Loucy (cell line): ENCODE data around the gene PRRX2.

Experiments used
- H2AFZ ChIP-seq: fragments of 200-600 bp; sonication (generic); 2 replicates; pipeline ENCODE4 v1.6.0; 2016; ENCODE audit warnings: antibody characterized with exemption, mild to moderate bottlenecking, low read length, moderate library complexity
- H3F3A ChIP-seq: fragments of 200-600 bp; 2 replicates; pipeline ENCODE4 v1.6.0; 2016; ENCODE audit warnings: antibody characterized with exemption, low read depth, mild to moderate bottlenecking
- H3K27me3 ChIP-seq: fragments of 200-600 bp; sonication (generic); 2 replicates; pipeline ENCODE4 v1.6.1; 2014; ENCODE audit warnings: low read length, mild to moderate bottlenecking; ENCODE audit not compliant: insufficient read depth, poor library complexity, severe bottlenecking
- H3K36me3 ChIP-seq: fragments of 200-600 bp; sonication (generic); 2 replicates; pipeline ENCODE4 v1.6.1; 2016; ENCODE audit warnings: low read length; ENCODE audit not compliant: insufficient read depth
- H3K4me1 ChIP-seq: fragments of 200-600 bp; sonication (generic); 2 replicates; pipeline ENCODE4 v1.5.1; 2014; ENCODE audit warnings: low read length, mild to moderate bottlenecking; ENCODE audit not compliant: insufficient read depth, poor library complexity, severe bottlenecking
- H3K4me2 ChIP-seq: fragments of 200-600 bp; sonication (generic); 2 replicates; pipeline ENCODE4 v1.6.0; 2014; ENCODE audit warnings: antibody characterized with exemption, low read length, low read depth, mild to moderate bottlenecking; ENCODE audit not compliant: poor library complexity, severe bottlenecking
- H3K4me3 ChIP-seq: fragments of 200-600 bp; sonication (generic); 2 replicates; pipeline ENCODE4 v1.5.1; 2014; ENCODE audit warnings: low read length, mild to moderate bottlenecking, mixed read lengths; ENCODE audit not compliant: poor library complexity, severe bottlenecking
- H3K79me2 ChIP-seq: fragments of 200-600 bp; sonication (generic); 2 replicates; pipeline ENCODE4 v1.6.1; 2014; ENCODE audit warnings: low read length; ENCODE audit not compliant: insufficient read depth
- H3K9ac ChIP-seq: fragments of 200-600 bp; sonication (generic); 2 replicates; pipeline ENCODE4 v1.6.0; 2014; ENCODE audit warnings: mild to moderate bottlenecking, low read depth, low read length, moderate library complexity; ENCODE audit not compliant: poor library complexity, severe bottlenecking
- H3K9me2 ChIP-seq: fragments of 200-600 bp; sonication (generic); replicated peaks from 2 replicates; pipeline ENCODE4 v1.6.1; 2016; ENCODE audit warnings: low read depth, low read length, mixed read lengths
- H3K9me3 ChIP-seq: fragments of 200-600 bp; sonication (generic); 2 replicates; pipeline ENCODE4 v1.6.1; 2014; ENCODE audit warnings: mild to moderate bottlenecking, antibody characterized with exemption, low read length, low read depth; ENCODE audit not compliant: insufficient read depth
- H4K20me1 ChIP-seq: fragments of 200-600 bp; sonication (generic); 2 replicates; pipeline ENCODE4 v1.6.0; 2014; ENCODE audit warnings: antibody characterized with exemption, low read length, mild to moderate bottlenecking; ENCODE audit not compliant: insufficient read depth, poor library complexity, severe bottlenecking
- CTCF ChIP-seq: fragments of 200-600 bp; sonication (generic); conservative IDR thresholded peaks from 2 replicates; pipeline ENCODE4 v1.5.1; 2014; ENCODE audit warnings: mild to moderate bottlenecking, antibody characterized with exemption, low read length
- EZH2phosphoT487 ChIP-seq: fragments of 200-600 bp; IDR thresholded peaks from 2 replicates; pipeline ENCODE4 v1.6.1; 2018; ENCODE audit warnings: antibody characterized with exemption, mild to moderate bottlenecking, moderate library complexity, borderline replicate concordance

Gene PRRX2

GRCh38 chr9:129620669-129621295 is 44.7 kb upstream of the PRRX2 start, which contains the start of gene C9orf50:
Gene C9orf50 (minus strand): TSS chr9:129621101. CDS start chr9:129620574, 527 bp downstream.
- TF ChIP-seq CTCF: no peak
- TF ChIP-seq EZH2phosphoT487: no peak
- H3K27me3 ChIP-seq: no peaks in the 10 kb centered on the region
- no peaks in the 10 kb centered on the region for H3K9me3 ChIP-seq
- H2AFZ ChIP-seq: no peak within 1 kb of the TSS; the same call in 1 of the 2 replicates
- no peaks in the 10 kb centered on the region for H3K36me3 ChIP-seq
- H4K20me1 ChIP-seq: no peaks in the 10 kb centered on the region
- H3F3A ChIP-seq: no peaks in the 10 kb centered on the region
- H3K9ac ChIP-seq: peak within 1 kb of the TSS; percentile 54
- no peaks in the 10 kb centered on the region for H3K79me2 ChIP-seq
- H3K4me2 ChIP-seq: peak within 1 kb of the TSS; percentile 52
- H3K4me1 ChIP-seq: peaks cover 8% of the 10 kb centered on the region
- no peaks in the 10 kb centered on the region for H3K9me2 ChIP-seq
- peak within 1 kb of the TSS; percentile 60 for H3K4me3 ChIP-seq

GRCh38 chr9:129623331-129623730 is 42.1 kb upstream of the PRRX2 start:
- TF ChIP-seq EZH2phosphoT487 (no peak), CTCF (no peak)
- no peaks in the 10 kb centered on the region for H3K9me2 ChIP-seq
- no peak overlapping the region for H2AFZ ChIP-seq
- H3K4me1 ChIP-seq: peaks cover 24% of the 10 kb centered on the region
- peaks cover 17% of the 10 kb centered on the region for H4K20me1 ChIP-seq
- no peaks in the 10 kb centered on the region for H3K36me3 ChIP-seq
- no peak overlapping the region for H3K4me2 ChIP-seq
- H3K9me3 ChIP-seq: no peaks in the 10 kb centered on the region
- no peak overlapping the region for H3K4me3 ChIP-seq
- H3F3A ChIP-seq: no peaks in the 10 kb centered on the region
- no peak overlapping the region for H3K9ac ChIP-seq
- no peaks in the 10 kb centered on the region for H3K27me3 ChIP-seq
- peaks cover 23% of the 10 kb centered on the region for H3K79me2 ChIP-seq

GRCh38 chr9:129624168-129624759 is 41.2 kb upstream of the PRRX2 start:
- no peaks in the 10 kb centered on the region for H3K9me3 ChIP-seq
- peaks cover 33% of the 10 kb centered on the region for H3K79me2 ChIP-seq
- no peaks in the 10 kb centered on the region for H3F3A ChIP-seq
- H3K9me2 ChIP-seq: no peaks in the 10 kb centered on the region
- H4K20me1 ChIP-seq: peaks cover 18% of the 10 kb centered on the region
- TF ChIP-seq CTCF (peak; percentile 63), EZH2phosphoT487 (no peak)
- peaks cover 26% of the 10 kb centered on the region for H3K4me1 ChIP-seq
- peak overlapping the region; percentile 73; the same call in 1 of the 2 replicates for H2AFZ ChIP-seq
- H3K36me3 ChIP-seq: no peaks in the 10 kb centered on the region
- H3K27me3 ChIP-seq: no peaks in the 10 kb centered on the region
- H3K9ac ChIP-seq: no peak overlapping the region
- no peak overlapping the region for H3K4me2 ChIP-seq
- no peak overlapping the region for H3K4me3 ChIP-seq
